GM19193 (cell line): Measurements from ENCODE around the gene CENPP.

Experiments
- POLR2A ChIP-seq: IDR thresholded peaks from 4 replicates; pipeline ENCODE4 v1.6.1; 2011; ENCODE audit not compliant: insufficient read depth, insufficient read length; ENCODE audit errors: extremely low read depth

CENPP gene

GRCh38 chr9:92508018-92508820, 182.5 kb downstream of the CENPP start:
- TF ChIP-seq POLR2A, result no peak

GRCh38 chr9:92509050-92509449, 183.3 kb downstream of the CENPP start:
- TF ChIP-seq POLR2A, result no peak

- TF ChIP-seq POLR2A, result no peak
Observed at GRCh38 chr9:92510747-92511146, 185.0 kb downstream of the CENPP start.

- TF ChIP-seq POLR2A, result no peak
Observed at GRCh38 chr9:92512622-92513021, 186.9 kb downstream of the CENPP start.

GRCh38 chr9:92513349-92513748, 187.6 kb downstream of the CENPP start:
- TF ChIP-seq POLR2A, result no peak

- no peak for TF ChIP-seq POLR2A
Observed at GRCh38 chr9:92514635-92515034, 188.9 kb downstream of the CENPP start.

GRCh38 chr9:92516521-92516920, 190.8 kb downstream of the CENPP start:
- no peak for TF ChIP-seq POLR2A

- no peak for TF ChIP-seq POLR2A
Observed at GRCh38 chr9:92517046-92517445, 191.3 kb downstream of the CENPP start.

- no peak for TF ChIP-seq POLR2A
Observed at GRCh38 chr9:92518199-92518598, 192.4 kb downstream of the CENPP start.

- TF ChIP-seq POLR2A, result no peak
Observed at GRCh38 chr9:92520837-92521236, 195.1 kb downstream of the CENPP start.

- no peak for TF ChIP-seq POLR2A
Observed at GRCh38 chr9:92522983-92523970, 197.5 kb downstream of the CENPP start.

GRCh38 chr9:92524881-92525280, 199.1 kb downstream of the CENPP start:
- no peak for TF ChIP-seq POLR2A

- no peak for TF ChIP-seq POLR2A
Observed at GRCh38 chr9:92525306-92525705, 199.6 kb downstream of the CENPP start.

- TF ChIP-seq POLR2A, result no peak
Observed at GRCh38 chr9:92527291-92527828, 201.6 kb downstream of the CENPP start.

- TF ChIP-seq POLR2A, result no peak
Observed at GRCh38 chr9:92527832-92528521, 202.2 kb downstream of the CENPP start.
